GM18868 (cell line): ENCODE measurements around the gene MATN1.

Source experiments
- ATAC-seq: cut with Tn5 transposase; IDR thresholded peaks from one replicate; pipeline ENCODE4 v1.9.1; 2021; ENCODE audit warnings: mild to moderate bottlenecking, moderate library complexity; ENCODE audit not compliant: unreplicated experiment

The MATN1 gene

DNA sequence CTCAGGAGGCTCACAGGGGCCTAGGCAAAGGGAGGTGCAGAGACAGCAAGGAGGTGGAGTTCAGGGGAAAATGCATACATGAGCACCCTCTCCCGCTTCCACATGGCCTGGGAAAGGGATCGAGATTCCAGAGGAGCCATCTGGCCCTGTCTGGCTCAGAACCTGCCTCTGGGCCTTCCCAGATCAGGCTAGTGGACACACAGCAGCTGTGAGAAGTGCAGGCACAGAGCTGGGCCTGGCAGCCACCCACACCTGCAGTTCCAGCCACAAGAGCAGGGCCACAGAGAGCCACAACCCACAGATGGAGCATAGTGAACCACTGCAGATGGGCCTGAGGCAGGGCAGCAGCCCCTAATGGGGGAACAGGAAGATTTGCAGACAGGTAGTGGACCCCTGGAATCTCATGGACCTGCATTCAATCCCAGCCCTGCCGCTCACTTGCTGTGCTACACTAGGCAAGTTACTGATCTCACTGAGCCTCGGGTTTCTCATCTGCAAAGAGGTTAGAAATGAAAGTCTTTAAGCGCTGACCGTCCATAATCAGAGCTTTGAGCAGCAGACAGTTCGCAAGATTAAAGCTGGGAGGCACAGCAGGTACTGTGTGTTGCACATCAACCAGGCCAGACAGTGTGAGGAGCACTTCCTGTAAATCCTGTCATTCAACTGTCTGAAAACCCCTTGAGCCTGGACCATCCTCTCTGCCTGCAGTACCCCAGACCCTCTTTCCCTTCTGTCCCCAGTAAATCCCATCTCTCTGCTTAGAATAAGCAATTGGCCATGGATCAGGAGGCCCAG, 58.0 kb downstream of the MATN1 start:
- ATAC-seq = no peak

DNA sequence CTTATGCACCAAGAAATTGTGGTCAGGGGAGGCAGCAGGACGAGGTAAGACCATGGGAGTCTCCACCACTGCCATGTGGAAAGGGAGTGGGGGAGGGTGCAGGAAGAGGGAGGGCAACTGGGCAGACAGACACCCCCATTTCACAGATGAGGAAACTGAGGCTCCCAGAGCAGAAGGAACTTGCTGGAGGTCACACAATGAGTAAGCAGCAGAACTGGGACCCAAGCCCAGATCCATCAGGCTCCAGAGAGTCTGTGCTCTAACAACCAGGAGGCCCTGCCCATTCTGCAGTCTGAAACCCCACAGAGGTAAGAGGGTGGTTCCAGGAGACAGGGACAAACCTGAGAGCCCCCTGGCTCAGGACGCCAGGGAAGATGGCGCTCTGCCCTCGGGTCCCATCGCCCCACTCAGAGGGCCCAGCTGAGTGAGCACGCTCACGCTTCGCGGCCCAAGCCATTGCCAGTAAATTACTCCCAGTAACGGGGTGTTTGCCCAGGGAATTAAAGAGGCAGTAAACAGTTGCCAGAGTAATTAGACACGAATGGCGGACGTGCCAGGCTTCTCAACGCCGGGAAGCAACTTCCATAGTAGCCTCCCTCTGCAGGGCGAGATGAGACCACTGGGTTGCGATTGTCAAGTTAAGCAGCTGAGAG, 59.2 kb downstream of the MATN1 start:
- no peak for ATAC-seq

DNA sequence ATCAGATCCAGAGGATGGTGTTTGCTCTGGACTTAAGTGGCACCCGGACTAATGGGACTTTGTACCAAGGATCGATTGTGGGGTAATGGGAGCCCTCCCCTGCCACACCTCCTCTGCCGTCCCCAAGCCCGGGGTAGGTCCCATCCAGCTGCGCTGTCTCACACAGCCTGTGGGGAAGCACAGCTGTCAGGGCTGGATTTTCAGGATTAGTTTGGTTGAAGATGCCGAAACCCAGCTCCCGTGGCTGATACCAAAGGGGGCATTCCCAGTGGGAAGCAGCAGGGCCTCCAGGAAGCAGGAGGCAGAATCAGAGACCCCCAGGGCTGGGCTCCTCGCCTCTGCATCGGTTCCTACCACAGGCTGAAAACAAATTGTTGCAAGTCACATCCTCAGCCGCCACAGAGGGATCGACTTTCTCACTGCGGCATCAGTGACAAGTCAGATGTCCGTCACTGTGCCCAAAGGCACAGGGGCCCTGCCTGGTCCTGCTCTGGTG, 59.7 kb downstream of the MATN1 start:
- no peak for ATAC-seq

DNA sequence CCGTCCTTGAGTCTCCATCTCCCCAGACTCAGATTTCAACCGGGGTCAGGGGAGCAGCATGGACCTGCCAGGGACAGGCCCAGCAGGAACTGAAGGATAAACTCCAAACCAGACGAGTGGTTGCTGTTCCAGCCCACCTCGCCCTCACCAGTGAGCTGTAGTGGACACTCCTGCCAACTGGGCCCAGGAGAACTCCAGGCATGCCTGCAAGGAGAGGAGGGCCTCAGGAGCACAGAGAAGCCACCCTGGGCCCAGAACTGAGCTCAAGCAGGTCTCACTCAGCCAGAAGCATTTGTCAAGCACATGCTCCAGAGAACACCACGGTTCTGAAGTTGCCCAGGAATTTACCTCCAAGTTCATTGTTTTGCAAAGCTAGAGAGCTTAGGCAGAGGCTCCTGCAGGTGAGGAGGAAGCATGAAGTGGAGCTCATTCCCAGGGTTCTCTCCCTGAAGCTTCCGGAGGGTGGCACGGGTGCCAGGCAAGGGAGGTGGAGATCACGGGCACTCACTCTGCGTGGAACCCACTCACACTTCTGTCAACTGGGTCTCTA, 61.0 kb downstream of the MATN1 start:
- ATAC-seq = no peak

DNA sequence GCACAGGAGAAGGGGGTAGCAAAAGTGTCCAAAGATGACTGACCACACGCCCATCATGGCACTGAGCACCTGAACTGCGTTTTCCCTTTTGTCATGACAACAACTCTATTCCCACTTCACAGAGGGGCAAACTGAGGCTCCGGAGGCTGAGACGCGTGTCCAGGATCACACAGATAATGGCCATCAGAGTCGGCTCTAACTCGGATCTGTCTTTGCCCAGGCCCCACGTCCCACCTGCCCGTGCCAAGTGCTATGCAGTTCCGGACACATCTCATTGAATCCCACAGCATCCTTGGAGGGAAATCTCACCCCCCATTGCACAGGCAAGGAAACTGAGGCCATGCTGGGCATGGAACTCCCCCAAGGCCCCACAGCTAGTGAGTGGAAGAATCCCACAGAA, 62.1 kb downstream of the MATN1 start:
- ATAC-seq = no peak
